NB4 (cell line): Measurements from ENCODE around the gene MECR.

Experiments
- MYC ChIP-seq: IDR thresholded peaks from 2 replicates; pipeline ENCODE4 v1.6.1; 2011; ENCODE audit warnings: low read depth, low read length
- POLR2A ChIP-seq: IDR thresholded peaks from 2 replicates; pipeline ENCODE4 v1.6.1; 2011; ENCODE audit warnings: mild to moderate bottlenecking; ENCODE audit not compliant: insufficient read length; ENCODE audit errors: extremely low read depth
- TF ChIP-seq, protein P1 (sequence below): IDR thresholded peaks from one replicate; pipeline ENCODE4 v1.5.1; 2012; ENCODE audit warnings: low read depth, low read length
- TF ChIP-seq, protein P2 (sequence below): IDR thresholded peaks from 2 replicates; pipeline ENCODE4 v1.6.1; 2011; ENCODE audit warnings: low read depth, low read length

DNA sequence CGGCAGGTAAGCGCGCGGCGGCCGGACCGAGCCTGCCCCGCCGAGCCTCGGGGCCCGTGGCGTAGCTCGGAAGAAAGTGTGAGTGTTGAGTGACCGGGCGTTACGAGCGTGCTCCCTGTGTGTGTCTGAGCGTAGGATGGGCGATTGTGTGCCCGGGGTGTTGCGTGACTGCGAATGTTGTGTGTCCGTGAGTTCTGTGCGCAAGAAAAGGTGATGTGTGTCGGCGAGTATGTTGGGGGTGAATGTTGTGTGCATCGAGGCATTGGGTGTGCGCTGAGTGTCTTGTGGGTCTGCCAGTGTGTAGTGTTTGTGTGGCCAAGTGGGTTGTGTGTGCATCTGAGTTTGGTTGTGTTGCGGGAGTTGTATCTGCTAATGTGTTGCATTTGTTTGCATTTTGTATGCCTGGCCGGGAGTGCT lies 6.0 kb upstream of the MECR start:
- TF ChIP-seq POLR2A = no peak
- TF ChIP-seq, protein P1, sequence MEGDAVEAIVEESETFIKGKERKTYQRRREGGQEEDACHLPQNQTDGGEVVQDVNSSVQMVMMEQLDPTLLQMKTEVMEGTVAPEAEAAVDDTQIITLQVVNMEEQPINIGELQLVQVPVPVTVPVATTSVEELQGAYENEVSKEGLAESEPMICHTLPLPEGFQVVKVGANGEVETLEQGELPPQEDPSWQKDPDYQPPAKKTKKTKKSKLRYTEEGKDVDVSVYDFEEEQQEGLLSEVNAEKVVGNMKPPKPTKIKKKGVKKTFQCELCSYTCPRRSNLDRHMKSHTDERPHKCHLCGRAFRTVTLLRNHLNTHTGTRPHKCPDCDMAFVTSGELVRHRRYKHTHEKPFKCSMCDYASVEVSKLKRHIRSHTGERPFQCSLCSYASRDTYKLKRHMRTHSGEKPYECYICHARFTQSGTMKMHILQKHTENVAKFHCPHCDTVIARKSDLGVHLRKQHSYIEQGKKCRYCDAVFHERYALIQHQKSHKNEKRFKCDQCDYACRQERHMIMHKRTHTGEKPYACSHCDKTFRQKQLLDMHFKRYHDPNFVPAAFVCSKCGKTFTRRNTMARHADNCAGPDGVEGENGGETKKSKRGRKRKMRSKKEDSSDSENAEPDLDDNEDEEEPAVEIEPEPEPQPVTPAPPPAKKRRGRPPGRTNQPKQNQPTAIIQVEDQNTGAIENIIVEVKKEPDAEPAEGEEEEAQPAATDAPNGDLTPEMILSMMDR = no peak
- no peak for TF ChIP-seq MYC
- TF ChIP-seq, protein P2, sequence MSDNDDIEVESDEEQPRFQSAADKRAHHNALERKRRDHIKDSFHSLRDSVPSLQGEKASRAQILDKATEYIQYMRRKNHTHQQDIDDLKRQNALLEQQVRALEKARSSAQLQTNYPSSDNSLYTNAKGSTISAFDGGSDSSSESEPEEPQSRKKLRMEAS = no peak
